Activated CD4-positive, CD25-positive, alpha-beta regulatory T cell (primary cell): ENCODE measurements around the gene RAB35.

ENCODE experiments used
- DNase-seq, 4 experiments: peaks; one replicate each; lab custom pipeline; 2025; lab: John Stamatoyannopoulos, UW

Gene RAB35

GRCh38 chr12:120116441-120116791 is at the start of gene RAB35:
Gene RAB35, minus strand, starts transcription at chr12:120116753. Its CDS starts 103 bp downstream, at chr12:120116650.
- no peak for DNase-seq

- no peak for DNase-seq
These were observed 47.7 kb upstream of the RAB35 start for GRCh38 chr12:120164293-120164692.

- DNase-seq = no peak
These were observed 46.2 kb upstream of the RAB35 start for GRCh38 chr12:120162763-120163162.

- no peak for DNase-seq
These were observed 45.3 kb upstream of the RAB35 start for GRCh38 chr12:120161852-120162251.

GRCh38 chr12:120159509-120160237 is 43.1 kb upstream of the RAB35 start:
- DNase-seq = no peak

GRCh38 chr12:120158351-120158750 is 41.8 kb upstream of the RAB35 start:
- no peak for DNase-seq

GRCh38 chr12:120157678-120158077 is 41.1 kb upstream of the RAB35 start:
- DNase-seq = no peak

- no peak for DNase-seq
These were observed 40.0 kb upstream of the RAB35 start for GRCh38 chr12:120156315-120157259.

- DNase-seq = no peak
These were observed 38.5 kb upstream of the RAB35 start for GRCh38 chr12:120155072-120155471.

- no peak for DNase-seq
These were observed 34.5 kb upstream of the RAB35 start for GRCh38 chr12:120150919-120151525.

- DNase-seq = no peak
These were observed 31.5 kb upstream of the RAB35 start for GRCh38 chr12:120148011-120148410.

GRCh38 chr12:120145164-120145563 is 28.6 kb upstream of the RAB35 start:
- DNase-seq = no peak

- DNase-seq = no peak
These were observed 27.7 kb upstream of the RAB35 start for GRCh38 chr12:120144215-120144614.

- DNase-seq = no peak
These were observed 25.8 kb upstream of the RAB35 start for GRCh38 chr12:120142231-120142877.

GRCh38 chr12:120141336-120141735 is 24.8 kb upstream of the RAB35 start:
- no peak for DNase-seq

GRCh38 chr12:120140603-120141002 is 24.1 kb upstream of the RAB35 start:
- DNase-seq = no peak

- no peak for DNase-seq
These were observed 23.4 kb upstream of the RAB35 start for GRCh38 chr12:120139958-120140357.

- no peak for DNase-seq
These were observed 21.8 kb upstream of the RAB35 start for GRCh38 chr12:120138366-120138765.

- DNase-seq = no peak
These were observed 21.3 kb upstream of the RAB35 start for GRCh38 chr12:120137833-120138232.

- no peak for DNase-seq
These were observed 19.7 kb upstream of the RAB35 start for GRCh38 chr12:120136093-120136770.

- DNase-seq = no peak
These were observed 17.9 kb upstream of the RAB35 start for GRCh38 chr12:120134307-120134980.
